HepG2 (cell line): ENCODE data around the gene DOK1. TPM values are rescaled to one million over a fixed set of nuclear protein-coding genes. Genes with fewer than 3 reads are reported as not detected.

Experiments used
- ARID4A ChIP-seq: sonication (generic); formaldehyde crosslinking; IDR thresholded peaks from 2 replicates; pipeline ENCODE4 v1.5.0; 2020; ENCODE audit warnings: mild to moderate bottlenecking, missing genetic modification reagents, borderline replicate concordance
- ATF7-NPFF ChIP-seq: sonication (generic); formaldehyde crosslinking; IDR thresholded peaks from 2 replicates; pipeline ENCODE4 v1.8.1; 2023; ENCODE audit warnings: mild to moderate bottlenecking, low read depth, missing genetic modification reagents, moderate library complexity
- CC2D1A ChIP-seq: sonication (generic); formaldehyde crosslinking; IDR thresholded peaks from 2 replicates; pipeline ENCODE4 v1.8.1; 2023; ENCODE audit warnings: mild to moderate bottlenecking, missing genetic modification reagents
- FOXO1 ChIP-seq: sonication (generic); formaldehyde crosslinking; IDR thresholded peaks from 2 replicates; pipeline ENCODE4 v1.4.0; 2020; ENCODE audit warnings: missing genetic modification reagents
- GZF1 ChIP-seq: sonication (generic); formaldehyde crosslinking; IDR thresholded peaks from 2 replicates; pipeline ENCODE4 v1.5.1; 2020; ENCODE audit warnings: mild to moderate bottlenecking, missing genetic modification reagents
- HIC2 ChIP-seq: sonication (generic); formaldehyde crosslinking; IDR thresholded peaks from 2 replicates; pipeline ENCODE4 v1.9.0; 2022; ENCODE audit warnings: low read depth, missing genetic modification reagents
- MEF2D ChIP-seq: sonication (generic); formaldehyde crosslinking; IDR thresholded peaks from 2 replicates; pipeline ENCODE4 v1.5.1; 2020; ENCODE audit warnings: mild to moderate bottlenecking, missing genetic modification reagents
- SMAD1 ChIP-seq: sonication (generic); formaldehyde crosslinking; IDR thresholded peaks from 2 replicates; pipeline ENCODE4 v1.4.0; 2020; ENCODE audit warnings: missing genetic modification reagents, low read depth, mild to moderate bottlenecking, borderline replicate concordance
- STAT6 ChIP-seq: sonication (generic); formaldehyde crosslinking; IDR thresholded peaks from 2 replicates; pipeline ENCODE4 v1.4.0; 2020; ENCODE audit warnings: missing genetic modification reagents, mild to moderate bottlenecking, borderline replicate concordance
- TIGD3 ChIP-seq: sonication (generic); formaldehyde crosslinking; IDR thresholded peaks from 2 replicates; pipeline ENCODE4 v1.5.1; 2020; ENCODE audit warnings: mild to moderate bottlenecking, missing genetic modification reagents, borderline replicate concordance
- TOE1 ChIP-seq: sonication (generic); formaldehyde crosslinking; IDR thresholded peaks from 2 replicates; pipeline ENCODE4 v1.4.0; 2020; ENCODE audit warnings: mild to moderate bottlenecking, missing genetic modification reagents
- ZBTB20 ChIP-seq: sonication (generic); formaldehyde crosslinking; IDR thresholded peaks from 2 replicates; pipeline ENCODE4 v1.8.1; 2023; ENCODE audit warnings: missing genetic modification reagents, low read depth, mild to moderate bottlenecking, borderline replicate concordance
- ZNF891 ChIP-seq: sonication (generic); formaldehyde crosslinking; IDR thresholded peaks from 2 replicates; pipeline ENCODE4 v1.5.0; 2020; ENCODE audit warnings: mild to moderate bottlenecking, missing genetic modification reagents
- polyA plus RNA-seq, 8 experiments: library from polyadenylated mRNA; depleted of rRNA in 3 of 8; stranded (reverse) in 7 of 8; unstranded in 1 of 8; fragments of >200 nt; fragmentation: Illumina TruSeq in 4 of 8; extraction: Trizol in 4 of 8; gene quantifications; 2 replicates each; pipeline versions ENCODE4 v1.2.1 to v1.2.3, GENCODE V29; 2011 to 2016; ENCODE audit warnings: low read depth in 4 of 8, missing spikeins in 1 of 8, mixed read lengths in 1 of 8; ENCODE audit not compliant: insufficient read depth in 1 of 8
- total RNA-seq, 5 experiments: library from RNA; depleted of rRNA; stranded (reverse); fragments of >200 nt; fragmentation: Illumina TruSeq; extraction: Trizol; gene quantifications; 2 replicates each; pipeline ENCODE4 v1.2.3, GENCODE V29; 2016; ENCODE audit warnings: low read depth in 1 of 5

The DOK1 gene
- total and polyA plus RNA-seq, 2 of the 13 experiments (the other 11 are each of a cell fraction or from before 2014, with no cell fraction given): 0.53 to 0.74 TPM

GRCh38 chr2:74512744-74513604 lies 41.5 kb upstream of the DOK1 start (continued):
- peak; percentile 49; the same call in 1 of the 2 replicates for TF ChIP-seq STAT6 (CRISPR knock-in tag)
- TF ChIP-seq ZBTB20 (CRISPR knock-in tag): peak; percentile 43; the same call in 1 of the 2 replicates
- 0 out of 2 replicates have a peak, but pooled peaks have one; percentile 39 for TF ChIP-seq TOE1 (CRISPR knock-in tag)
- peak; percentile 75; the same call in 1 of the 2 replicates for TF ChIP-seq GZF1 (CRISPR knock-in tag)
- 0 out of 2 replicates have a peak, but pooled peaks have one; percentile 28 for TF ChIP-seq CC2D1A (CRISPR knock-in tag)
- TF ChIP-seq ARID4A (CRISPR knock-in tag): peak; percentile 54; the same call in 1 of the 2 replicates
- no peak for TF ChIP-seq ATF7-NPFF (CRISPR knock-in tag)
- peak; percentile 83 for TF ChIP-seq ZNF891
- TF ChIP-seq TIGD3 (CRISPR knock-in tag): 0 out of 2 replicates have a peak, but pooled peaks have one; percentile 77
- TF ChIP-seq SMAD1: no peak
- TF ChIP-seq HIC2 (CRISPR knock-in tag): peak; percentile 80; the same call in 1 of the 2 replicates
- no peak for TF ChIP-seq MEF2D (CRISPR knock-in tag)
- 0 out of 2 replicates have a peak, but pooled peaks have one; percentile 13 for TF ChIP-seq FOXO1 (CRISPR knock-in tag)
